Ovary (tissue), 9 donors: ENCODE measurements around the gene EYS. TPM values are rescaled to one million over a fixed set of nuclear protein-coding genes. Genes with fewer than 3 reads are reported as not detected.

Experiments used
- DNase-seq, 5 donors: peaks; one replicate each; pipeline ENCODE4 v3.0.0-alpha.2; 2019 to 2020
- H3K27ac ChIP-seq, 2 donors: fragments of 200-600 bp; one replicate each; pipeline versions ENCODE4 v1.5.1 to v1.8.0; 2019 to 2022
- H3K27me3 ChIP-seq: fragments of 200-600 bp; one replicate; pipeline ENCODE4 v1.8.0; 2022
- H3K36me3 ChIP-seq: fragments of 200-600 bp; sonication (generic); one replicate; pipeline ENCODE4 v1.5.1; 2019
- H3K4me1 ChIP-seq: one replicate; pipeline ENCODE4 v1.8.1; 2013; ENCODE audit warnings: mild to moderate bottlenecking, moderate library complexity; ENCODE audit not compliant: insufficient read depth
- H3K4me3 ChIP-seq: fragments of 200-600 bp; sonication (generic); one replicate; pipeline ENCODE4 v1.5.1; 2017
- H3K9me3 ChIP-seq, 2 donors: fragments of 200-600 bp in 1 of 2; sonication (generic) in 1 of 2; one replicate each; pipeline versions ENCODE4 v1.5.1 to v1.8.1; 2013 to 2019; ENCODE audit warnings: mild to moderate bottlenecking in 1 of 2, moderate library complexity in 1 of 2
- CTCF ChIP-seq, 3 donors: fragments of 450-650 bp in 2 of 3; fragments of 200-600 bp in 1 of 3; IDR thresholded peaks; one replicate each; pipeline versions ENCODE4 v1.5.1 to v1.8.0; 2016 to 2022; ENCODE audit warnings: antibody characterized with exemption in 3 of 3, mild to moderate bottlenecking in 1 of 3
- EP300 ChIP-seq: sonication (generic); formaldehyde crosslinking; IDR thresholded peaks from one replicate; pipeline ENCODE4 v1.6.1; 2017; ENCODE audit warnings: antibody characterized with exemption
- POLR2A ChIP-seq: fragments of 450-650 bp; IDR thresholded peaks from one replicate; pipeline ENCODE4 v1.6.1; 2017; ENCODE audit warnings: antibody characterized with exemption, mild to moderate bottlenecking, moderate library complexity
- WGBS, 3 donors: extraction: QIAGEN DNeasy Blood & Tissue Kit in 1 of 3; methylation state at CpG; one replicate each; pipeline versions ENCODE4 v1.1.5 to v1.1.7; 2013 to 2017; 5-methylcytosine and 5-hydroxymethylcytosine counted together
- intact Hi-C, 4 donors: fragments of 100-400 bp; cut with DNase I; formaldehyde crosslinking; loops; one replicate each; pipeline versions ENCODE4 v1.11.0 to v1.15.1; 2022 to 2023
- polyA plus RNA-seq, 2 donors: library from polyadenylated mRNA; stranded (reverse); fragments of 200-250 nt in 1 of 2; fragments of 350-450 nt in 1 of 2; fragmentation: Illumina TruSeq in 1 of 2; extraction: RNeasy Lipid Tissue Mini Kit (QIAGEN cat#74804) in 1 of 2; gene quantifications; one replicate each; pipeline ENCODE4 v1.2.3, GENCODE V29; 2013 to 2014
- total RNA-seq, 7 donors: library from RNA; depleted of rRNA in 2 of 7; stranded (reverse); fragments of >200 nt in 2 of 7; fragmentation: NEBNext Ultra II Directional in 3 of 7; extraction: Animal tissue kit (Norgen Biotek cat#: 25700) in 3 of 7; gene quantifications; one replicate each; pipeline versions ENCODE4 v1.1.0 to v1.2.4, GENCODE V29; 2016 to 2023
- donor health status: DM: no; HTN: no; CAD: no; lungs with moderate emphysema.
- donor health status: DM: no; HTN: no; CAD: no.
- donor health status: Bipolar disorder and iron deficiency.
- donor health status: DM: yes; HTN: yes; CAD: no.
- donor health status: DM: no; HTN: no; CAD: no.
- donor health status: DM: yes; HTN: yes; CAD: no.

EYS gene
- total and polyA plus RNA-seq, 9 donors = under 0.01 to 0.03 (median 0.01) TPM; not detected in 6

- H3K9me3 ChIP-seq = no peaks in the 10 kb centered on the region
- DNase-seq = no peak
- no peaks in the 10 kb centered on the region for H3K27me3 ChIP-seq
- no peaks in the 10 kb centered on the region for H3K36me3 ChIP-seq
- no peak for TF ChIP-seq POLR2A
- TF ChIP-seq EP300 = no peak
- no peak for TF ChIP-seq CTCF (IDR thresholded peaks at IDR 0.05)
- intact Hi-C loops = no loop called here
- no peak overlapping the region for H3K4me3 ChIP-seq
- no peak overlapping the region for H3K27ac ChIP-seq
- WGBS, 3 donors = 5 to 9% (median 8%) methylated on average over 1 of the region's 1 CpG
- no peaks in the 10 kb centered on the region for H3K4me1 ChIP-seq
Observed at GRCh38 chr6:63816982-63817436, 1890.0 kb downstream of the EYS start.

DNA sequence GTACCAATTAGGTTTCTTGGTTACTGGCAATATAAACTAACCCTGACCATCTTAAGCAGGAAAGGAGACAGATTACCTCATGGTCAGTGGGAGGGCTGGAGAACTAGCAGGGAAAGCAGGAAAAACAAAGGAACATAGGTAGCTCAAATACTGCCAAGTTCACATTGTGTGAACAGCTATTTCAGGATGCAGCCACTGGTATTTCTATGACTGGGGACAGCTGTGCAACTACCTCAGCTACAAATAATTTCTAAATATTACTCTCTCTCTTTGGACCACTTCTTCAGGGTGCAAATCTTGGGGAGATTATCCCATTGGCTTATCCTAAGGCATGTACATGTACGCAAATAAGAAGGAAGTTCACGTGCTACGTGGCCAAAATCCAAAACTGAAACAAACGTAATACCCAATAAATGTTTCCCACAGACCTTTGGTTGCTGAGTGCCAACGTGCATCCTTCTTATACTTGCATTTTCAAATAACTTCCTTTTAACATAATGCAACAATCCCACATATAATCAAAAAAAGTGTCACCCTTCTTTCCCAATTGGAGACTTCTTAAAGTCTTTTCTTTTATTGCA, 1890.5 kb downstream of the EYS start:
- 18 to 37% (median 27%) methylated on average over 5 of the region's 5 CpGs for WGBS, 3 donors
- no peak for TF ChIP-seq EP300
- TF ChIP-seq CTCF (IDR thresholded peaks at IDR 0.05) = no peak
- TF ChIP-seq POLR2A = no peak
- Histone ChIP-seq H3K4me3 (no peak overlapping the region), H3K36me3 (no peaks in the 10 kb centered on the region), H3K4me1 (no peaks in the 10 kb centered on the region), H3K27me3 (no peaks in the 10 kb centered on the region), H3K9me3 (no peaks in the 10 kb centered on the region), H3K27ac (no peak overlapping the region)
- intact Hi-C loops = no loop called here
- DNase-seq = no peak

GRCh38 chr6:63814459-63814858, 1892.6 kb downstream of the EYS start:
- Histone ChIP-seq H3K27me3 (no peaks in the 10 kb centered on the region), H3K9me3 (no peaks in the 10 kb centered on the region), H3K27ac (no peak overlapping the region), H3K36me3 (no peaks in the 10 kb centered on the region), H3K4me3 (no peak overlapping the region), H3K4me1 (no peaks in the 10 kb centered on the region)
- TF ChIP-seq EP300 (no peak), POLR2A (no peak), CTCF (IDR thresholded peaks at IDR 0.05) (no peak)
- no peak for DNase-seq
- 70 to 85% (median 74%) methylated on average over 1 of the region's 1 CpG for WGBS, 3 donors
- intact Hi-C loops = no loop called here

- H3K4me1 ChIP-seq = no peaks in the 10 kb centered on the region
- TF ChIP-seq CTCF (IDR thresholded peaks at IDR 0.05) (no peak), EP300 (no peak), POLR2A (no peak)
- H3K27ac ChIP-seq = no peak overlapping the region
- H3K27me3 ChIP-seq = no peaks in the 10 kb centered on the region
- no peaks in the 10 kb centered on the region for H3K9me3 ChIP-seq
- H3K4me3 ChIP-seq = no peak overlapping the region
- no peaks in the 10 kb centered on the region for H3K36me3 ChIP-seq
- 63 to 82% (median 73%) methylated on average over 5 of the region's 5 CpGs for WGBS, 3 donors
- intact Hi-C loops = no loop called here
- no peak for DNase-seq
Observed at GRCh38 chr6:63813566-63814120, 1893.4 kb downstream of the EYS start.
